A549 (cell line): ENCODE measurements around the gene ARHGAP26. TPM values are rescaled to one million over a fixed set of nuclear protein-coding genes. Genes with fewer than 3 reads are reported as not detected.

Experiments used
- ATAC-seq, 2 experiments: fragments of 200-7000 bp in 1 of 2; fragments of >200 bp in 1 of 2; cut with Nextera tagmentation in 1 of 2; cut with Tn5 transposase in 1 of 2; 3 replicates each; pipeline versions ENCODE4 v1.8.0 to v1.9.1; 2018 to 2020; ENCODE audit warnings: mild to moderate bottlenecking in 1 of 2, moderate library complexity in 1 of 2
- CTCF ChIA-PET: fragments of 300-600 bp; sonication (Branson Sonifier 250); formaldehyde crosslinking; extraction: SDS; loops from one replicate; lab custom pipeline; 2021; ENCODE audit warnings: antibody characterized with exemption, inconsistent platforms; lab: Yijun Ruan, JAX
- POLR2A ChIA-PET: fragments of 350-600 bp; formaldehyde crosslinking; extraction: SDS; loops from one replicate; lab custom pipeline; 2021; ENCODE audit warnings: antibody characterized with exemption, inconsistent platforms; lab: Yijun Ruan, JAX
- DNase-seq, 2 experiments: peaks; one replicate each; pipeline versions ENCODE4 v3.0.0 to v3.0.0-alpha.2; 2011 to 2016; ENCODE audit warnings: low read depth in 1 of 2, low spot score in 1 of 2
- FAIRE-seq: peaks from 2 replicates; lab custom pipeline; 2011; peaks lifted over from hg19 to GRCh38; lab: Jason Lieb, UNC
- H3K27ac ChIP-seq, 2 experiments: fragments of >200 bp; sonication (Bioruptor Twin); formaldehyde crosslinking; 3 replicates each; pipeline ENCODE4 v1.5.1; 2016 to 2017
- H3K4me1 ChIP-seq: fragments of >200 bp; sonication (Bioruptor Twin); formaldehyde crosslinking; 3 replicates; pipeline ENCODE4 v1.6.1; 2016
- H3K4me2 ChIP-seq: fragments of >200 bp; sonication (Bioruptor Twin); formaldehyde crosslinking; 3 replicates; pipeline ENCODE4 v1.6.1; 2016
- H3K4me3 ChIP-seq: fragments of >200 bp; sonication (Bioruptor Twin); formaldehyde crosslinking; 3 replicates; pipeline ENCODE4 v1.5.1; 2016
- H3K9me3 ChIP-seq: fragments of >200 bp; sonication (Bioruptor Twin); formaldehyde crosslinking; 3 replicates; pipeline ENCODE4 v1.6.1; 2016
- BCL3 ChIP-seq: fragments of >200 bp; sonication (Bioruptor Twin); formaldehyde crosslinking; IDR thresholded peaks from 3 replicates; pipeline ENCODE4 v1.6.1; 2016
- CHD4 ChIP-seq: fragments of 200-600 bp; sonication (generic); IDR thresholded peaks from 2 replicates; pipeline ENCODE4 v1.6.1; 2016; ENCODE audit warnings: antibody characterized with exemption, mild to moderate bottlenecking, borderline replicate concordance
- EHMT2 ChIP-seq: fragments of 200-600 bp; sonication (generic); IDR thresholded peaks from 2 replicates; pipeline ENCODE4 v1.6.1; 2016; ENCODE audit warnings: antibody characterized with exemption, low read depth, mild to moderate bottlenecking, moderate library complexity
- ESRRA ChIP-seq: fragments of 150-350 bp; IDR thresholded peaks from 2 replicates; pipeline ENCODE4 v1.6.1; 2014; ENCODE audit warnings: mild to moderate bottlenecking, low read length, borderline replicate concordance
- FOSL2 ChIP-seq, 2 experiments: fragments of 450-650 bp in 1 of 2; fragments of >200 bp in 1 of 2; sonication (Bioruptor Twin) in 1 of 2; formaldehyde crosslinking; IDR thresholded peaks; 2 replicates each; pipeline versions ENCODE4 v1.5.0 to v1.6.1; 2016 to 2020; ENCODE audit warnings: mild to moderate bottlenecking in 1 of 2, moderate library complexity in 1 of 2
- HOXB5 ChIP-seq: fragments of 250-450 bp; sonication (Bioruptor Pico); IDR thresholded peaks from 2 replicates; pipeline ENCODE4 v1.5.0; 2020; ENCODE audit warnings: mild to moderate bottlenecking, moderate library complexity
- JUNB ChIP-seq: fragments of >200 bp; sonication (Bioruptor Twin); formaldehyde crosslinking; IDR thresholded peaks from 2 replicates; pipeline ENCODE4 v1.6.1; 2016
- KDM5A ChIP-seq: fragments of 200-600 bp; sonication (generic); IDR thresholded peaks from 2 replicates; pipeline ENCODE4 v1.6.1; 2016; ENCODE audit warnings: antibody characterized with exemption, mild to moderate bottlenecking
- MAFK ChIP-seq: fragments of 450-650 bp; IDR thresholded peaks from 2 replicates; pipeline ENCODE4 v1.6.1; 2014; ENCODE audit not compliant: partially characterized antibody
- MYC ChIP-seq: IDR thresholded peaks from 2 replicates; pipeline ENCODE4 v1.6.1; 2012; ENCODE audit warnings: mild to moderate bottlenecking, inconsistent platforms, low read length, improper control_type of control experiment, borderline replicate concordance
- NR3C1 ChIP-seq: fragments of >200 bp; sonication (Bioruptor Twin); formaldehyde crosslinking; IDR thresholded peaks from 3 replicates; pipeline ENCODE4 v1.6.1; 2017
- PBX3 ChIP-seq: IDR thresholded peaks from 2 replicates; pipeline ENCODE4 v1.6.1; 2012
- POLR2A ChIP-seq: IDR thresholded peaks from 2 replicates; pipeline ENCODE4 v1.6.1; 2012; ENCODE audit warnings: mild to moderate bottlenecking, low read length
- RNF2 ChIP-seq: fragments of 200-600 bp; sonication (generic); IDR thresholded peaks from 2 replicates; pipeline ENCODE4 v1.6.1; 2016; ENCODE audit warnings: low read depth, mild to moderate bottlenecking, antibody characterized with exemption, moderate library complexity, borderline replicate concordance
- SREBF2 ChIP-seq: fragments of 450-650 bp; IDR thresholded peaks from 2 replicates; pipeline ENCODE4 v1.6.1; 2014; ENCODE audit warnings: mild to moderate bottlenecking, moderate library complexity
- TFCP2L1 ChIP-seq: fragments of 250-450 bp; sonication (Bioruptor Pico); IDR thresholded peaks from 2 replicates; pipeline ENCODE4 v1.5.0; 2021; ENCODE audit warnings: mild to moderate bottlenecking
- TP53 ChIP-seq: fragments of 250-450 bp; sonication (Bioruptor Pico); IDR thresholded peaks from 2 replicates; pipeline ENCODE4 v1.5.0; 2021; ENCODE audit warnings: mild to moderate bottlenecking, moderate library complexity
- ZNF302 ChIP-seq: fragments of 250-450 bp; sonication (Bioruptor Pico); IDR thresholded peaks from 2 replicates; pipeline ENCODE4 v1.9.0; 2021; ENCODE audit warnings: inconsistent platforms, mild to moderate bottlenecking, moderate library complexity
- ZSCAN20 ChIP-seq: fragments of 250-450 bp; sonication (Bioruptor Pico); IDR thresholded peaks from 2 replicates; pipeline ENCODE4 v1.8.0; 2022; ENCODE audit warnings: mild to moderate bottlenecking, moderate library complexity
- WGBS: methylation state at CpG from one replicate; pipeline ENCODE4 v1.1.6; 2017; ENCODE audit errors: missing lambda C conversion rate; 5-methylcytosine and 5-hydroxymethylcytosine counted together
- polyA plus RNA-seq, 4 experiments: library from polyadenylated mRNA; depleted of rRNA in 3 of 4; stranded (reverse); fragments of >200 nt; fragmentation: RNase III in 1 of 4; extraction: RNeasy Plus Mini Kit Qiagen cat#74134 plus additional on column Dnase treatment in 1 of 4; gene quantifications; 2 replicates in 3 of 4; 3 replicates in 1 of 4; pipeline ENCODE4 v1.2.3, GENCODE V29; 2011 to 2017
- TF ChIP-seq, protein P1 (sequence below): IDR thresholded peaks from 2 replicates; pipeline ENCODE4 v1.6.1; 2012

The ARHGAP26 gene
- polyA plus RNA-seq, 2 of the 4 experiments (the other 2 are of a cell fraction) = 6.6 to 19.1 TPM

DNA sequence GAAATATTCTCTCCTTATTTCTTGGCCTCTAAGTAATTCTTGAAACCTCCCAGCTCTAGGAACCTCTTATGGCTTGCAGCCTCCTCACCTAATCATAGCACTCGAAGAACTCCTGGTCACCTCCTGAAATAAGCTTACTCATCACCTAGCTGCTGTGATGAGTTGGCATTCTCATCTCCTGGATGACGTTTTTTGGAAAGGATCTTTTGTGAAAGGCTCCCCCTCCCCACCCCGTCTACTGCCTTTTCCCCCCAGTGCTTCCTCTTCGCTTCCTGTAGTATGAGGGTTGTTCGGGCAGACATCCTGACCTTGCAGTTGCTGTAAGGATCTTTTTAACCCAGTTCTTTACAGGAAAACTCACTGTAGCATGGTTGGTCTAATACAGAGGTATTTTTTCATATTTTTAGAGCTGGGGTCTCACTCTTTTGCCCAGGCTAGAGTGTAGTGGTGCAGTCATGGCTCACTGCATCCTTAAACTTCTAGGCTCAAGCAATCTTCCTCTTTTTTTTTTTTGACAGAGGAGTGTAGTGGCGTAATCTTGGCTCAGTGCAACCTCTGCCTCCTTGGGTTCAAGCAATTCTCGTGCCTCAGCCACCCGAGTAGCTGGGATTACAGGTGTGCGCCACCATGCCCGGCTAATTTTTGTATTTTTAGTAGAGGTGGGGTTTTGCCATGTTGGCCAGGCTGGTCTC, 41.8 kb downstream of the ARHGAP26 start:
- TF ChIP-seq TP53 (CRISPR knock-in tag) (no peak), MAFK (peak; percentile 85), NR3C1 (no peak), HOXB5 (no peak), ZSCAN20 (CRISPR knock-in tag) (no peak), KDM5A (no peak), CHD4 (no peak), PBX3 (no peak), ZNF302 (no peak)
- Histone ChIP-seq H3K4me1 (peaks cover 57% of the 10 kb centered on the region), H3K4me2 (no peak overlapping the region), H3K4me3 (no peak overlapping the region), H3K27ac (peak overlapping the region in 1 of 2 experiments; percentile 37; a peak in 3 of 6 replicates), H3K9me3 (no peaks in the 10 kb centered on the region)
- 88% methylated on average over 10 of the region's 10 CpGs for WGBS
- ATAC-seq = no peak
- ChIA-PET CTCF (interaction anchor here (0.9 to 1.1 kb wide), 4 partner anchors 15 to 113 kb away, joined by 3 to 7 read pairs (median 4); no protein-coding TSS in a partner anchor), POLR2A (no interaction called here)
- no peak for DNase-seq
- FAIRE-seq = no peak

GRCh38 chr5:142813220-142813619, 43.0 kb downstream of the ARHGAP26 start:
- no peak for DNase-seq
- Histone ChIP-seq H3K27ac (no peak overlapping the region; a peak in 1 of 6 replicates), H3K9me3 (no peaks in the 10 kb centered on the region), H3K4me2 (no peak overlapping the region), H3K4me1 (peaks cover 57% of the 10 kb centered on the region), H3K4me3 (no peak overlapping the region)
- ChIA-PET POLR2A (no interaction called here), CTCF (no interaction called here)
- ATAC-seq = no peak
- TF ChIP-seq POLR2A = no peak
- no peak for FAIRE-seq
- 97% methylated on average over 3 of the region's 3 CpGs for WGBS

DNA sequence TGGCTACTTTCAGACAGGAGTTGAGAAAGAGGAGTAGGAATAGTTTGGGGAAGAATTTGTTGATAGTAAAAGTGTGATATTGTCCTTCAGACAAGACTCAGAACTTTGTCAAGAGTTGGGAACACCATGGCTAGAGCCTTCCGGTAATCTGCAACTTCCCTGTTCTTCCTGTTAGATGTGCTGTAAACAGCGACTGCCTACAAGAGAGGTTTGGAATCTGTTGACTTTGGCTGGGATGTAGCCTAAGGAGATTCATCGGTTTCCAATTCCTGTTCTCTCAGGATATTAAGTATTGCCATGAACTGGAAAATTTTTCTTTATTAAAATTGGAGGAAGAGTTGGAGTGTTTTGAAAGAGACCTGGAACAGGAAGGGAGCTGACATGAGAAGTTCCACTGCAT, 43.9 kb downstream of the ARHGAP26 start:
- H3K4me3 ChIP-seq = no peak overlapping the region
- no peak overlapping the region for H3K4me2 ChIP-seq
- POLR2A ChIA-PET = no interaction called here
- peak overlapping the region in 1 of 2 experiments; percentile 18; a peak in 1 of 6 replicates for H3K27ac ChIP-seq
- no peak for DNase-seq
- TF ChIP-seq EHMT2 = no peak
- TF ChIP-seq, protein P1, sequence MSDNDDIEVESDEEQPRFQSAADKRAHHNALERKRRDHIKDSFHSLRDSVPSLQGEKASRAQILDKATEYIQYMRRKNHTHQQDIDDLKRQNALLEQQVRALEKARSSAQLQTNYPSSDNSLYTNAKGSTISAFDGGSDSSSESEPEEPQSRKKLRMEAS = no peak
- TF ChIP-seq FOSL2 (IDR thresholded peaks at IDR 0.05) = no peak
- TF ChIP-seq FOSL2 (CRISPR knock-in tag; IDR thresholded peaks at IDR 0.05) = no peak
- TF ChIP-seq ESRRA = no peak
- TF ChIP-seq NR3C1 = no peak
- TF ChIP-seq PBX3 = no peak
- no peak for TF ChIP-seq TFCP2L1
- TF ChIP-seq MAFK = no peak
- TF ChIP-seq HOXB5 = no peak
- TF ChIP-seq BCL3 = no peak
- TF ChIP-seq MYC = no peak
- no peak for TF ChIP-seq RNF2
- TF ChIP-seq JUNB = no peak
- no peak for TF ChIP-seq SREBF2
- ATAC-seq = no peak
- FAIRE-seq = no peak
- 75% methylated on average over 3 of the region's 3 CpGs for WGBS
- H3K4me1 ChIP-seq = peaks cover 59% of the 10 kb centered on the region
- CTCF ChIA-PET = no interaction called here
- H3K9me3 ChIP-seq = no peaks in the 10 kb centered on the region
